GM12878 (cell line): ENCODE results near the gene SNX32. TPM values are rescaled to one million over a fixed set of nuclear protein-coding genes. Genes with fewer than 3 reads are reported as not detected.
A peak's percentile ranks its signal among the peaks of the same experiment; 100 is the strongest.

Source experiments
- ASH2L ChIP-seq: fragments of 300-600, 200-600 bp; sonication (generic); IDR thresholded peaks from 2 replicates; pipeline ENCODE4 v1.6.1; 2017; ENCODE audit warnings: low read depth, mild to moderate bottlenecking, borderline replicate concordance
- CBX3 ChIP-seq: fragments of 200-600 bp; sonication (generic); IDR thresholded peaks from 2 replicates; pipeline ENCODE4 v1.6.1; 2016; ENCODE audit warnings: low read depth, borderline replicate concordance
- CBX5 ChIP-seq: sonication (generic); IDR thresholded peaks from 2 replicates; pipeline ENCODE4 v1.6.1; 2016; ENCODE audit warnings: low read depth, moderate library complexity, mild to moderate bottlenecking, inconsistent platforms
- CEBPB ChIP-seq, 2 experiments: fragments of 150-350 bp in 1 of 2; IDR thresholded peaks; 2 replicates each; pipeline ENCODE4 v1.6.1; 2012 to 2014; ENCODE audit warnings: low read depth in 2 of 2, low read length in 2 of 2, borderline replicate concordance in 1 of 2, inconsistent platforms in 1 of 2
- CHD1 ChIP-seq: IDR thresholded peaks from 2 replicates; pipeline ENCODE4 v1.6.1; 2012; ENCODE audit warnings: low read depth, low read length, improper control_type of control experiment
- GABPA ChIP-seq: IDR thresholded peaks from 2 replicates; pipeline ENCODE4 v1.6.1; 2014; ENCODE audit warnings: antibody characterized with exemption, low read depth, mild to moderate bottlenecking, inconsistent platforms
- HCFC1 ChIP-seq: fragments of 150-350 bp; IDR thresholded peaks from 2 replicates; pipeline ENCODE4 v1.6.1; 2014; ENCODE audit warnings: low read length
- HDGF ChIP-seq: fragments of 450-650 bp; IDR thresholded peaks from 2 replicates; pipeline ENCODE4 v1.6.1; 2016; ENCODE audit warnings: antibody characterized with exemption
- IKZF1 ChIP-seq: fragments of 450-650 bp; conservative IDR thresholded peaks from 2 replicates; pipeline ENCODE4 v1.6.1; 2017; ENCODE audit warnings: antibody characterized with exemption, mild to moderate bottlenecking
- LARP7 ChIP-seq: fragments of 450-650 bp; IDR thresholded peaks from 2 replicates; pipeline ENCODE4 v1.6.1; 2017; ENCODE audit warnings: mild to moderate bottlenecking
- MYB ChIP-seq: fragments of 150-350 bp; IDR thresholded peaks from 2 replicates; pipeline ENCODE4 v1.6.1; 2014; ENCODE audit warnings: mild to moderate bottlenecking, low read depth, low read length, borderline replicate concordance
- NFYA ChIP-seq: IDR thresholded peaks from 2 replicates; pipeline ENCODE4 v1.6.1; 2011; ENCODE audit warnings: low read depth, mild to moderate bottlenecking, low read length, improper control_type of control experiment, borderline replicate concordance
- NR2C1 ChIP-seq: fragments of 450-650 bp; IDR thresholded peaks from 2 replicates; pipeline ENCODE4 v1.6.1; 2017; ENCODE audit warnings: antibody characterized with exemption, mild to moderate bottlenecking, moderate library complexity
- POLR2A ChIP-seq: IDR thresholded peaks from 2 replicates; pipeline ENCODE4 v1.6.1; 2011; ENCODE audit warnings: low read depth, mild to moderate bottlenecking, low read length
- POLR2AphosphoS5 ChIP-seq: IDR thresholded peaks from 2 replicates; pipeline ENCODE4 v1.6.1; 2011; ENCODE audit warnings: mild to moderate bottlenecking, low read length, inconsistent platforms
- SIN3A ChIP-seq: IDR thresholded peaks from 2 replicates; pipeline ENCODE4 v1.6.1; 2012; ENCODE audit warnings: low read depth, low read length, improper control_type of control experiment
- SMC3 ChIP-seq: IDR thresholded peaks from 2 replicates; pipeline ENCODE4 v1.6.1; 2011; ENCODE audit warnings: low read length, improper control_type of control experiment, borderline replicate concordance
- SREBF2 ChIP-seq: IDR thresholded peaks from 2 replicates; pipeline ENCODE4 v1.6.1; 2012; ENCODE audit warnings: mild to moderate bottlenecking, low read length
- SUZ12 ChIP-seq: fragments of 200-600 bp; sonication (generic); IDR thresholded peaks from one replicate; pipeline ENCODE4 v1.6.1; 2018; ENCODE audit warnings: antibody characterized with exemption, mild to moderate bottlenecking; ENCODE audit not compliant: unreplicated experiment
- ZNF207 ChIP-seq: fragments of 450-650 bp; IDR thresholded peaks from 2 replicates; pipeline ENCODE4 v1.6.1; 2014; ENCODE audit warnings: antibody characterized with exemption, mild to moderate bottlenecking, borderline replicate concordance
- ZNF24 ChIP-seq: fragments of 450-650 bp; IDR thresholded peaks from 2 replicates; pipeline ENCODE4 v1.6.1; 2017; ENCODE audit warnings: antibody characterized with exemption, mild to moderate bottlenecking
- polyA plus RNA-seq, 11 experiments: library from polyadenylated mRNA; depleted of rRNA in 4 of 11; unstranded in 6 of 11; stranded (reverse) in 5 of 11; fragments of >200 nt; fragmentation: Nextera tagmentation in 4 of 11; fragmentation: Illumina TruSeq in 1 of 11; extraction: Ambion mirVana in 4 of 11; extraction: Trizol in 1 of 11; gene quantifications; 1 replicate in 1 of 11; 2 replicates in 10 of 11; pipeline versions ENCODE4 v1.2.1 to v1.2.3, GENCODE V29; 2011 to 2016; ENCODE audit warnings: inconsistent platforms in 2 of 11, missing spikeins in 2 of 11, low read depth in 1 of 11
- total RNA-seq, 4 experiments: library from RNA; depleted of rRNA in 3 of 4; stranded (reverse); fragments of >200 nt in 3 of 4; fragmentation: Illumina TruSeq in 1 of 4; extraction: Trizol in 1 of 4; gene quantifications; 2 replicates each; pipeline versions ENCODE4 v1.2.1 to v1.2.3, GENCODE V29; 2013 to 2021
- TF ChIP-seq, protein P1 (sequence below): fragments of 450-650 bp; IDR thresholded peaks from 2 replicates; pipeline ENCODE4 v1.6.1; 2017; ENCODE audit warnings: antibody characterized with exemption, mild to moderate bottlenecking, moderate library complexity
- TF ChIP-seq, protein P2 (sequence below): fragments of 450-650 bp; IDR thresholded peaks from 2 replicates; pipeline ENCODE4 v1.6.1; 2016; ENCODE audit warnings: mild to moderate bottlenecking
- TF ChIP-seq, protein P3 (sequence below): fragments of 450-650 bp; conservative IDR thresholded peaks from 2 replicates; pipeline ENCODE4 v1.6.1; 2017; ENCODE audit warnings: mild to moderate bottlenecking, moderate library complexity
- TF ChIP-seq, protein P4 (sequence below): fragments of 450-650 bp; IDR thresholded peaks from 2 replicates; pipeline ENCODE4 v1.6.1; 2017; ENCODE audit warnings: borderline replicate concordance
- TF ChIP-seq, protein P5 (sequence below): IDR thresholded peaks from 2 replicates; pipeline ENCODE4 v1.6.1; 2011; ENCODE audit warnings: low read depth, mild to moderate bottlenecking, low read length, moderate library complexity, borderline replicate concordance; ENCODE audit errors: extremely low read depth

The SNX32 gene
- total and polyA plus RNA-seq, 10 of the 15 experiments (the other 5 are each of a cell fraction or from before 2014, with no cell fraction given) = 0.04 to 1.5 (median 0.11) TPM; not detected in 1

DNA sequence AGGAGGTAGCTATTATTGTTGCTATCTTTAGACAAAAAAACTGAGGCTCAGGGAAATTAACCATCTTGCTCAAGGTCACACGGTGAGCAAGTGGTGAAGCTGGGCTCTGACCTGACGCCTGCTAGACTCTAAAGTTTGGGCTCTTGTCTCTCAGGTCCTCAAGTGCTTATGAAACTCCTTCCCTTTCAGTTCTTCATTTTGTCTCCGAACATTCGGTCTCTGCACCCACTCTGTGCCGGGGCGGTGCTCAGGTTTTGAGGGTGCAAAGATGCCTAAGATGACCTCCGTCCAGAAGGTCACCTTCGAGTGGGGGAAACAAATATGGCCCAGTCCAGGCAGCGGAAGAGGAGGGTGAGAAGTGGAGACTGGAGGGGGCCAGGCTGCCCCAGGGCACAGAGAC is 30.9 kb upstream of the SNX32 start (continued):
- peak; percentile 57; the same call in 1 of the 2 replicates for TF ChIP-seq IKZF1
- no peak for TF ChIP-seq CEBPB (IDR thresholded peaks at IDR 0.05; ENCODE audit: borderline replicate concordance in 1 of 2, low read depth in 2 of 2, low read length in 2 of 2)
- TF ChIP-seq GABPA = no peak
- TF ChIP-seq ZNF24 = 0 out of 2 replicates have a peak, but pooled peaks have one; percentile 31
- peak; percentile 53; the same call in 1 of the 2 replicates for TF ChIP-seq NR2C1
- TF ChIP-seq, protein P1, sequence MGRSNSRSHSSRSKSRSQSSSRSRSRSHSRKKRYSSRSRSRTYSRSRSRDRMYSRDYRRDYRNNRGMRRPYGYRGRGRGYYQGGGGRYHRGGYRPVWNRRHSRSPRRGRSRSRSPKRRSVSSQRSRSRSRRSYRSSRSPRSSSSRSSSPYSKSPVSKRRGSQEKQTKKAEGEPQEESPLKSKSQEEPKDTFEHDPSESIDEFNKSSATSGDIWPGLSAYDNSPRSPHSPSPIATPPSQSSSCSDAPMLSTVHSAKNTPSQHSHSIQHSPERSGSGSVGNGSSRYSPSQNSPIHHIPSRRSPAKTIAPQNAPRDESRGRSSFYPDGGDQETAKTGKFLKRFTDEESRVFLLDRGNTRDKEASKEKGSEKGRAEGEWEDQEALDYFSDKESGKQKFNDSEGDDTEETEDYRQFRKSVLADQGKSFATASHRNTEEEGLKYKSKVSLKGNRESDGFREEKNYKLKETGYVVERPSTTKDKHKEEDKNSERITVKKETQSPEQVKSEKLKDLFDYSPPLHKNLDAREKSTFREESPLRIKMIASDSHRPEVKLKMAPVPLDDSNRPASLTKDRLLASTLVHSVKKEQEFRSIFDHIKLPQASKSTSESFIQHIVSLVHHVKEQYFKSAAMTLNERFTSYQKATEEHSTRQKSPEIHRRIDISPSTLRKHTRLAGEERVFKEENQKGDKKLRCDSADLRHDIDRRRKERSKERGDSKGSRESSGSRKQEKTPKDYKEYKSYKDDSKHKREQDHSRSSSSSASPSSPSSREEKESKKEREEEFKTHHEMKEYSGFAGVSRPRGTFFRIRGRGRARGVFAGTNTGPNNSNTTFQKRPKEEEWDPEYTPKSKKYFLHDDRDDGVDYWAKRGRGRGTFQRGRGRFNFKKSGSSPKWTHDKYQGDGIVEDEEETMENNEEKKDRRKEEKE = no peak
- TF ChIP-seq HDGF = no peak
- TF ChIP-seq, protein P2, sequence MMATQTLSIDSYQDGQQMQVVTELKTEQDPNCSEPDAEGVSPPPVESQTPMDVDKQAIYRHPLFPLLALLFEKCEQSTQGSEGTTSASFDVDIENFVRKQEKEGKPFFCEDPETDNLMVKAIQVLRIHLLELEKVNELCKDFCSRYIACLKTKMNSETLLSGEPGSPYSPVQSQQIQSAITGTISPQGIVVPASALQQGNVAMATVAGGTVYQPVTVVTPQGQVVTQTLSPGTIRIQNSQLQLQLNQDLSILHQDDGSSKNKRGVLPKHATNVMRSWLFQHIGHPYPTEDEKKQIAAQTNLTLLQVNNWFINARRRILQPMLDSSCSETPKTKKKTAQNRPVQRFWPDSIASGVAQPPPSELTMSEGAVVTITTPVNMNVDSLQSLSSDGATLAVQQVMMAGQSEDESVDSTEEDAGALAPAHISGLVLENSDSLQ = no peak
- TF ChIP-seq SREBF2 = no peak
- no peak for TF ChIP-seq ZNF207
- TF ChIP-seq, protein P3, sequence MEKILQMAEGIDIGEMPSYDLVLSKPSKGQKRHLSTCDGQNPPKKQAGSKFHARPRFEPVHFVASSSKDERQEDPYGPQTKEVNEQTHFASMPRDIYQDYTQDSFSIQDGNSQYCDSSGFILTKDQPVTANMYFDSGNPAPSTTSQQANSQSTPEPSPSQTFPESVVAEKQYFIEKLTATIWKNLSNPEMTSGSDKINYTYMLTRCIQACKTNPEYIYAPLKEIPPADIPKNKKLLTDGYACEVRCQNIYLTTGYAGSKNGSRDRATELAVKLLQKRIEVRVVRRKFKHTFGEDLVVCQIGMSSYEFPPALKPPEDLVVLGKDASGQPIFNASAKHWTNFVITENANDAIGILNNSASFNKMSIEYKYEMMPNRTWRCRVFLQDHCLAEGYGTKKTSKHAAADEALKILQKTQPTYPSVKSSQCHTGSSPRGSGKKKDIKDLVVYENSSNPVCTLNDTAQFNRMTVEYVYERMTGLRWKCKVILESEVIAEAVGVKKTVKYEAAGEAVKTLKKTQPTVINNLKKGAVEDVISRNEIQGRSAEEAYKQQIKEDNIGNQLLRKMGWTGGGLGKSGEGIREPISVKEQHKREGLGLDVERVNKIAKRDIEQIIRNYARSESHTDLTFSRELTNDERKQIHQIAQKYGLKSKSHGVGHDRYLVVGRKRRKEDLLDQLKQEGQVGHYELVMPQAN = no peak
- TF ChIP-seq SIN3A = no peak
- TF ChIP-seq SMC3 = no peak
- no peak for TF ChIP-seq LARP7
- no peak for TF ChIP-seq NFYA
- no peak for TF ChIP-seq CHD1
- TF ChIP-seq POLR2A = peak; percentile 38; the same call in 1 of the 2 replicates
- no peak for TF ChIP-seq POLR2AphosphoS5
- no peak for TF ChIP-seq CBX3
- no peak for TF ChIP-seq SUZ12
- no peak for TF ChIP-seq HCFC1
- TF ChIP-seq ASH2L = no peak
- TF ChIP-seq MYB = no peak
- TF ChIP-seq, protein P4, sequence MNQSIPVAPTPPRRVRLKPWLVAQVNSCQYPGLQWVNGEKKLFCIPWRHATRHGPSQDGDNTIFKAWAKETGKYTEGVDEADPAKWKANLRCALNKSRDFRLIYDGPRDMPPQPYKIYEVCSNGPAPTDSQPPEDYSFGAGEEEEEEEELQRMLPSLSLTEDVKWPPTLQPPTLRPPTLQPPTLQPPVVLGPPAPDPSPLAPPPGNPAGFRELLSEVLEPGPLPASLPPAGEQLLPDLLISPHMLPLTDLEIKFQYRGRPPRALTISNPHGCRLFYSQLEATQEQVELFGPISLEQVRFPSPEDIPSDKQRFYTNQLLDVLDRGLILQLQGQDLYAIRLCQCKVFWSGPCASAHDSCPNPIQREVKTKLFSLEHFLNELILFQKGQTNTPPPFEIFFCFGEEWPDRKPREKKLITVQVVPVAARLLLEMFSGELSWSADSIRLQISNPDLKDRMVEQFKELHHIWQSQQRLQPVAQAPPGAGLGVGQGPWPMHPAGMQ = no peak
- TF ChIP-seq CBX5 = no peak
- TF ChIP-seq, protein P5, sequence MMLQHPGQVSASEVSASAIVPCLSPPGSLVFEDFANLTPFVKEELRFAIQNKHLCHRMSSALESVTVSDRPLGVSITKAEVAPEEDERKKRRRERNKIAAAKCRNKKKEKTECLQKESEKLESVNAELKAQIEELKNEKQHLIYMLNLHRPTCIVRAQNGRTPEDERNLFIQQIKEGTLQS = no peak
